K562 (cell line): ENCODE data around the gene NDUFS5. TPM values are rescaled to one million over a fixed set of nuclear protein-coding genes. Genes with fewer than 3 reads are reported as not detected.

ENCODE experiments used
- DACH1 ChIP-seq: fragments of 450-650 bp; IDR thresholded peaks from 2 replicates; pipeline ENCODE4 v1.6.1; 2018; ENCODE audit not compliant: partially characterized antibody
- ZNF217 ChIP-seq: sonication (generic); formaldehyde crosslinking; IDR thresholded peaks from 2 replicates; pipeline ENCODE4 v1.8.0; 2022; ENCODE audit warnings: mild to moderate bottlenecking, missing genetic modification reagents
- ZNF384 ChIP-seq: IDR thresholded peaks from 2 replicates; pipeline ENCODE4 v1.6.1; 2012; ENCODE audit warnings: low read depth, low read length, improper control_type of control experiment
- polyA plus RNA-seq, 8 experiments: library from polyadenylated mRNA; depleted of rRNA in 4 of 8; stranded (reverse) in 5 of 8; unstranded in 3 of 8; fragments of >200 nt; fragmentation: Nextera tagmentation in 2 of 8; fragmentation: Illumina TruSeq in 1 of 8; extraction: Ambion mirVana in 2 of 8; extraction: Trizol in 1 of 8; gene quantifications; 2 replicates each; pipeline versions ENCODE4 v1.2.1 to v1.2.3, GENCODE V29; 2011 to 2014; ENCODE audit warnings: inconsistent platforms in 1 of 8, missing spikeins in 1 of 8
- total RNA-seq, 7 experiments: library from RNA; depleted of rRNA in 6 of 7; stranded (reverse); fragments of >200 nt in 6 of 7; fragmentation: Illumina TruSeq in 2 of 7; extraction: Trizol in 2 of 7; gene quantifications; 2 replicates each; pipeline versions ENCODE4 v1.2.1 to v1.2.3, GENCODE V29; 2011 to 2021; ENCODE audit warnings: low replicate concordance in 1 of 7
- TF ChIP-seq, protein P1 (sequence below): fragments of 450-650 bp; formaldehyde crosslinking; IDR thresholded peaks from 2 replicates; pipeline ENCODE4 v1.4.0; 2022; ENCODE audit warnings: mild to moderate bottlenecking, moderate library complexity
- TF ChIP-seq, protein P2 (sequence below): IDR thresholded peaks from 2 replicates; pipeline ENCODE4 v1.6.1; 2011; ENCODE audit warnings: borderline replicate concordance, low read depth, mild to moderate bottlenecking, moderate library complexity, low read length; ENCODE audit not compliant: insufficient read depth, poor library complexity, severe bottlenecking
- TF ChIP-seq, protein P3 (sequence below), 2 experiments: fragments of 450-650 bp; formaldehyde crosslinking in 1 of 2; IDR thresholded peaks; 2 replicates each; pipeline versions ENCODE4 v1.4.0 to v1.6.1; 2014 to 2020; ENCODE audit warnings: mild to moderate bottlenecking in 2 of 2, borderline replicate concordance in 1 of 2, low read depth in 1 of 2
- TF ChIP-seq, protein P4 (sequence below): IDR thresholded peaks from 2 replicates; pipeline ENCODE4 v1.6.1; 2012; ENCODE audit warnings: low read depth, low read length, improper control_type of control experiment, borderline replicate concordance
- TF ChIP-seq, protein P5 (sequence below): sonication (generic); formaldehyde crosslinking; IDR thresholded peaks from 2 replicates; pipeline ENCODE4 v1.8.1; 2023; ENCODE audit warnings: mild to moderate bottlenecking, missing genetic modification reagents

The NDUFS5 gene
- total and polyA plus RNA-seq, 9 of the 15 experiments (the other 6 are each of a cell fraction or from before 2014, with no cell fraction given) = 499 to 2,737 (median 1,281) TPM

DNA sequence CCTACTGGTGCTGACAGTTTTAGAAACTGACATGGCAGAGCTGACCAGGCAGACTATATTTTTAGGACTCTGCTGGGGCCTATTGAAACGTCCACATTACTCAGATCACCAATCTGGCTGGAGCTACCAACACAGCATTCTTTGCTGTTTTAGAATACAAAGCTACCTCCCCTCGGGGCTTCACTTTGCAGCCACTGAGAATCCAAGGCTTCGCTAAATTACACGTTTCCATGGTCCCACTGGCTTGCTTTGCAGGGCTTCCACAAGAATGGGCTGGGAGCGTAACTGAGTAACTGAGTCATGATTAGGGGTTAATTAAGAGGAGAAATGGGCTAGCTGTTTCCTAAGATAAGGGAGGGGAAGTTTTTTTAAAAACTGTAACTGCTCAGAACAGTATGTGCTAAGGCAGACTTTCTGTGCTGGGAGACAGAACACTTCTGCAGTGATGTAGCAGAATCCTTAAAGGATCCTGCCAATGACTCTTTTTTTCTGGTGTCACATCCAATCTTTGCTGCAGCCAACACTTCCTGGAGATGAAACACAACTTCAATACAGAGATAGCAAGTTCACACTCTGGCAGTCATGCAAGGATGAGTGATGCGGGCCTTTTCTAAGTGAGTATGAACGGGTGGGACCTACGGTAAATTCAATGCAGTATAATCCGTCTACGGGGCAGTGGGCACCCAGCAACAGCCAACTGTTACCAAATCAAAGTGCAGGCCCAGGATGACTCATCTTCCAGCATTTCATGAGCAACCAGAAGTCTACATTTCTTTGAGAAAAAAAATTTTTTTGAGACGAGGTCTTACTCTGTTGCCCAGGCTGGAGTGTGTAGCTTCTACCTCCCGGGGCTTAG is 21.5 kb downstream of the NDUFS5 start (continued):
- TF ChIP-seq, protein P1, sequence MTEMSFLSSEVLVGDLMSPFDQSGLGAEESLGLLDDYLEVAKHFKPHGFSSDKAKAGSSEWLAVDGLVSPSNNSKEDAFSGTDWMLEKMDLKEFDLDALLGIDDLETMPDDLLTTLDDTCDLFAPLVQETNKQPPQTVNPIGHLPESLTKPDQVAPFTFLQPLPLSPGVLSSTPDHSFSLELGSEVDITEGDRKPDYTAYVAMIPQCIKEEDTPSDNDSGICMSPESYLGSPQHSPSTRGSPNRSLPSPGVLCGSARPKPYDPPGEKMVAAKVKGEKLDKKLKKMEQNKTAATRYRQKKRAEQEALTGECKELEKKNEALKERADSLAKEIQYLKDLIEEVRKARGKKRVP (CRISPR knock-in tag) = no peak
- TF ChIP-seq, protein P2, sequence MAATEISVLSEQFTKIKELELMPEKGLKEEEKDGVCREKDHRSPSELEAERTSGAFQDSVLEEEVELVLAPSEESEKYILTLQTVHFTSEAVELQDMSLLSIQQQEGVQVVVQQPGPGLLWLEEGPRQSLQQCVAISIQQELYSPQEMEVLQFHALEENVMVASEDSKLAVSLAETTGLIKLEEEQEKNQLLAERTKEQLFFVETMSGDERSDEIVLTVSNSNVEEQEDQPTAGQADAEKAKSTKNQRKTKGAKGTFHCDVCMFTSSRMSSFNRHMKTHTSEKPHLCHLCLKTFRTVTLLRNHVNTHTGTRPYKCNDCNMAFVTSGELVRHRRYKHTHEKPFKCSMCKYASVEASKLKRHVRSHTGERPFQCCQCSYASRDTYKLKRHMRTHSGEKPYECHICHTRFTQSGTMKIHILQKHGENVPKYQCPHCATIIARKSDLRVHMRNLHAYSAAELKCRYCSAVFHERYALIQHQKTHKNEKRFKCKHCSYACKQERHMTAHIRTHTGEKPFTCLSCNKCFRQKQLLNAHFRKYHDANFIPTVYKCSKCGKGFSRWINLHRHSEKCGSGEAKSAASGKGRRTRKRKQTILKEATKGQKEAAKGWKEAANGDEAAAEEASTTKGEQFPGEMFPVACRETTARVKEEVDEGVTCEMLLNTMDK = no peak
- TF ChIP-seq DACH1 (peak; percentile 61), ZNF217 (CRISPR knock-in tag) (no peak), ZNF384 (peak; percentile 82)
- TF ChIP-seq, protein P3, sequence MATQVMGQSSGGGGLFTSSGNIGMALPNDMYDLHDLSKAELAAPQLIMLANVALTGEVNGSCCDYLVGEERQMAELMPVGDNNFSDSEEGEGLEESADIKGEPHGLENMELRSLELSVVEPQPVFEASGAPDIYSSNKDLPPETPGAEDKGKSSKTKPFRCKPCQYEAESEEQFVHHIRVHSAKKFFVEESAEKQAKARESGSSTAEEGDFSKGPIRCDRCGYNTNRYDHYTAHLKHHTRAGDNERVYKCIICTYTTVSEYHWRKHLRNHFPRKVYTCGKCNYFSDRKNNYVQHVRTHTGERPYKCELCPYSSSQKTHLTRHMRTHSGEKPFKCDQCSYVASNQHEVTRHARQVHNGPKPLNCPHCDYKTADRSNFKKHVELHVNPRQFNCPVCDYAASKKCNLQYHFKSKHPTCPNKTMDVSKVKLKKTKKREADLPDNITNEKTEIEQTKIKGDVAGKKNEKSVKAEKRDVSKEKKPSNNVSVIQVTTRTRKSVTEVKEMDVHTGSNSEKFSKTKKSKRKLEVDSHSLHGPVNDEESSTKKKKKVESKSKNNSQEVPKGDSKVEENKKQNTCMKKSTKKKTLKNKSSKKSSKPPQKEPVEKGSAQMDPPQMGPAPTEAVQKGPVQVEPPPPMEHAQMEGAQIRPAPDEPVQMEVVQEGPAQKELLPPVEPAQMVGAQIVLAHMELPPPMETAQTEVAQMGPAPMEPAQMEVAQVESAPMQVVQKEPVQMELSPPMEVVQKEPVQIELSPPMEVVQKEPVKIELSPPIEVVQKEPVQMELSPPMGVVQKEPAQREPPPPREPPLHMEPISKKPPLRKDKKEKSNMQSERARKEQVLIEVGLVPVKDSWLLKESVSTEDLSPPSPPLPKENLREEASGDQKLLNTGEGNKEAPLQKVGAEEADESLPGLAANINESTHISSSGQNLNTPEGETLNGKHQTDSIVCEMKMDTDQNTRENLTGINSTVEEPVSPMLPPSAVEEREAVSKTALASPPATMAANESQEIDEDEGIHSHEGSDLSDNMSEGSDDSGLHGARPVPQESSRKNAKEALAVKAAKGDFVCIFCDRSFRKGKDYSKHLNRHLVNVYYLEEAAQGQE (IDR thresholded peaks at IDR 0.05; ENCODE audit: borderline replicate concordance) = no peak
- TF ChIP-seq, protein P3 (CRISPR knock-in tag; IDR thresholded peaks at IDR 0.05; ENCODE audit: low read depth) = no peak
- TF ChIP-seq, protein P4, sequence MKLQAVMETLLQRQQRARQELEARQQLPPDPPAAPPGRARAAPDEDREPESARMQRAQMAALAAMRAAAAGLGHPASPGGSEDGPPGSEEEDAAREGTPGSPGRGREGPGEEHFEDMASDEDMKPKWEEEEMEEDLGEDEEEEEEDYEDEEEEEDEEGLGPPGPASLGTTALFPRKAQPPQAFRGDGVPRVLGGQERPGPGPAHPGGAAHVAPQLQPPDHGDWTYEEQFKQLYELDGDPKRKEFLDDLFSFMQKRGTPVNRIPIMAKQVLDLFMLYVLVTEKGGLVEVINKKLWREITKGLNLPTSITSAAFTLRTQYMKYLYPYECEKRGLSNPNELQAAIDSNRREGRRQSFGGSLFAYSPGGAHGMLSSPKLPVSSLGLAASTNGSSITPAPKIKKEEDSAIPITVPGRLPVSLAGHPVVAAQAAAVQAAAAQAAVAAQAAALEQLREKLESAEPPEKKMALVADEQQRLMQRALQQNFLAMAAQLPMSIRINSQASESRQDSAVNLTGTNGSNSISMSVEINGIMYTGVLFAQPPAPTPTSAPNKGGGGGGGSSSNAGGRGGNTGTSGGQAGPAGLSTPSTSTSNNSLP = 0 out of 2 replicates have a peak, but pooled peaks have one; percentile 42
- TF ChIP-seq, protein P5, sequence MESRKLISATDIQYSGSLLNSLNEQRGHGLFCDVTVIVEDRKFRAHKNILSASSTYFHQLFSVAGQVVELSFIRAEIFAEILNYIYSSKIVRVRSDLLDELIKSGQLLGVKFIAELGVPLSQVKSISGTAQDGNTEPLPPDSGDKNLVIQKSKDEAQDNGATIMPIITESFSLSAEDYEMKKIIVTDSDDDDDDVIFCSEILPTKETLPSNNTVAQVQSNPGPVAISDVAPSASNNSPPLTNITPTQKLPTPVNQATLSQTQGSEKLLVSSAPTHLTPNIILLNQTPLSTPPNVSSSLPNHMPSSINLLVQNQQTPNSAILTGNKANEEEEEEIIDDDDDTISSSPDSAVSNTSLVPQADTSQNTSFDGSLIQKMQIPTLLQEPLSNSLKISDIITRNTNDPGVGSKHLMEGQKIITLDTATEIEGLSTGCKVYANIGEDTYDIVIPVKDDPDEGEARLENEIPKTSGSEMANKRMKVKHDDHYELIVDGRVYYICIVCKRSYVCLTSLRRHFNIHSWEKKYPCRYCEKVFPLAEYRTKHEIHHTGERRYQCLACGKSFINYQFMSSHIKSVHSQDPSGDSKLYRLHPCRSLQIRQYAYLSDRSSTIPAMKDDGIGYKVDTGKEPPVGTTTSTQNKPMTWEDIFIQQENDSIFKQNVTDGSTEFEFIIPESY = no peak
